GM13977 (cell line): ENCODE data around the gene RANBP10.

Experiments
- DNase-seq: peaks from one replicate; pipeline ENCODE4 v3.0.0; 2012; ENCODE audit warnings: low spot score
- in situ Hi-C: fragments of 300-500 bp; cut with MboI; formaldehyde crosslinking; loops from one replicate; pipeline ENCODE4 v1.12.0; 2022; ENCODE audit warnings: low sequenced_read_pairs, low pct_unique_long_range_greater_than_20kb, mixed read lengths, inconsistent platforms; ENCODE audit not compliant: unreplicated experiment
- TF ChIP-seq, protein P1 (sequence below): IDR thresholded peaks from 2 replicates; pipeline ENCODE4 v1.5.1; 2012; ENCODE audit warnings: mild to moderate bottlenecking, control low read depth; ENCODE audit not compliant: insufficient read depth; ENCODE audit errors: extremely low read depth, missing control alignments

RANBP10 gene

GRCh38 chr16:67773099-67773498, 33.3 kb downstream of the RANBP10 start:
- no peak for DNase-seq
- in situ Hi-C loops, result no loop called here
- TF ChIP-seq, protein P1, sequence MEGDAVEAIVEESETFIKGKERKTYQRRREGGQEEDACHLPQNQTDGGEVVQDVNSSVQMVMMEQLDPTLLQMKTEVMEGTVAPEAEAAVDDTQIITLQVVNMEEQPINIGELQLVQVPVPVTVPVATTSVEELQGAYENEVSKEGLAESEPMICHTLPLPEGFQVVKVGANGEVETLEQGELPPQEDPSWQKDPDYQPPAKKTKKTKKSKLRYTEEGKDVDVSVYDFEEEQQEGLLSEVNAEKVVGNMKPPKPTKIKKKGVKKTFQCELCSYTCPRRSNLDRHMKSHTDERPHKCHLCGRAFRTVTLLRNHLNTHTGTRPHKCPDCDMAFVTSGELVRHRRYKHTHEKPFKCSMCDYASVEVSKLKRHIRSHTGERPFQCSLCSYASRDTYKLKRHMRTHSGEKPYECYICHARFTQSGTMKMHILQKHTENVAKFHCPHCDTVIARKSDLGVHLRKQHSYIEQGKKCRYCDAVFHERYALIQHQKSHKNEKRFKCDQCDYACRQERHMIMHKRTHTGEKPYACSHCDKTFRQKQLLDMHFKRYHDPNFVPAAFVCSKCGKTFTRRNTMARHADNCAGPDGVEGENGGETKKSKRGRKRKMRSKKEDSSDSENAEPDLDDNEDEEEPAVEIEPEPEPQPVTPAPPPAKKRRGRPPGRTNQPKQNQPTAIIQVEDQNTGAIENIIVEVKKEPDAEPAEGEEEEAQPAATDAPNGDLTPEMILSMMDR, result no peak

GRCh38 chr16:67770346-67770991, 35.9 kb downstream of the RANBP10 start:
- in situ Hi-C loops, result no loop called here
- DNase-seq, result no peak
- TF ChIP-seq, protein P1, result no peak

DNA sequence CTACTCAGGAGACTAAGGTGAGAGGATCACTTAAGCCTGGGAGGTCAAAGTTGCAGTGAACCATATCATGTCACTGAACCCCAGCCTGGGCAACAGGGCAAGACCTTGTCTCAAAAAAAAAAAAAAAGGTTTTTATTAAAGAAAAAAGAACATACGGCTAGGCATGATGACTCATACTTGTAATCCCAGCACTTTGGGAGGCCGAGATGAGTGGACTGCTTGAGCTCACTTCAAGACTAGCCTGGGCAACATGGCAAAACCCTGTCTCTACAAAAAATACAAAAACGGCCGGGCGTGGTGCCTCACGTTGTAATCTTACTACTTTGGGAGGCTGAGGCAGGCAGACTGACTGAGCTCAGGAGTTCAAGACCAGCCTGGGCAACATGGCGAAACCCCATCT, 38.4 kb downstream of the RANBP10 start:
- TF ChIP-seq, protein P1, result no peak
- no peak for DNase-seq
- in situ Hi-C loops, result no loop called here

DNA sequence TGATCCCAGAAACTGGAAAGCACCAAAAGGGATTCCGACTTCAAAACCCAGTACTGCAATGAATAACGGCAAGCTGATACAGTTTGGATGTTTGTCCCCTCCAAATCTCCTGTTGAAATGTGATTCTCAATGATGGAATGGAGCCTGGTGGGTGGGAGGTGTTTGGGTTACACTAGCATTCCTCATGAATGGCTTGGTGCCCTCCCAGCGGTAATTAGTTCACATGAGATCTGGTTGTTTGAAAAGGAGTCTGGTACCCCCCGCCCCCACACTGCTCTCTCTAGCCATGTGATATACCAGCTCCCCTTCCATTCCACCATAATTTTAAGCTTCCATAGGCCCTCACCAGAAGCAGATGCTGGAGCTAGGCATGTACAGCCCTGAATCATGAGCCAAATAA, 40.1 kb downstream of the RANBP10 start:
- in situ Hi-C loops, result no loop called here
- TF ChIP-seq, protein P1, result no peak
- no peak for DNase-seq

GRCh38 chr16:67764158-67764667, 42.1 kb downstream of the RANBP10 start:
- in situ Hi-C loops, result no loop called here
- TF ChIP-seq, protein P1, result no peak
- no peak for DNase-seq

- in situ Hi-C loops, result no loop called here
Measured at GRCh38 chr16:67763066-67763465, 43.3 kb downstream of the RANBP10 start.

More at GRCh38 chr16:67763066-67763465, 43.3 kb downstream of the RANBP10 start:
- no peak for DNase-seq
- TF ChIP-seq, protein P1, result no peak
